Ovary (tissue), 9 donors: ENCODE data around the gene CACNA1E. TPM values are rescaled to one million over a fixed set of nuclear protein-coding genes. Genes with fewer than 3 reads are reported as not detected.

Source experiments
- DNase-seq, 5 donors: peaks; one replicate each; pipeline ENCODE4 v3.0.0-alpha.2; 2019 to 2020
- H3K27ac ChIP-seq, 2 donors: fragments of 200-600 bp; one replicate each; pipeline versions ENCODE4 v1.5.1 to v1.8.0; 2019 to 2022
- H3K27me3 ChIP-seq: fragments of 200-600 bp; one replicate; pipeline ENCODE4 v1.8.0; 2022
- H3K36me3 ChIP-seq: fragments of 200-600 bp; sonication (generic); one replicate; pipeline ENCODE4 v1.5.1; 2019
- H3K4me1 ChIP-seq: one replicate; pipeline ENCODE4 v1.8.1; 2013; ENCODE audit warnings: mild to moderate bottlenecking, moderate library complexity; ENCODE audit not compliant: insufficient read depth
- H3K4me3 ChIP-seq: fragments of 200-600 bp; sonication (generic); one replicate; pipeline ENCODE4 v1.5.1; 2017
- H3K9me3 ChIP-seq, 2 donors: fragments of 200-600 bp in 1 of 2; sonication (generic) in 1 of 2; one replicate each; pipeline versions ENCODE4 v1.5.1 to v1.8.1; 2013 to 2019; ENCODE audit warnings: mild to moderate bottlenecking in 1 of 2, moderate library complexity in 1 of 2
- CTCF ChIP-seq, 3 donors: fragments of 450-650 bp in 2 of 3; fragments of 200-600 bp in 1 of 3; IDR thresholded peaks; one replicate each; pipeline versions ENCODE4 v1.5.1 to v1.8.0; 2016 to 2022; ENCODE audit warnings: antibody characterized with exemption in 3 of 3, mild to moderate bottlenecking in 1 of 3
- EP300 ChIP-seq: sonication (generic); formaldehyde crosslinking; IDR thresholded peaks from one replicate; pipeline ENCODE4 v1.6.1; 2017; ENCODE audit warnings: antibody characterized with exemption
- POLR2A ChIP-seq: fragments of 450-650 bp; IDR thresholded peaks from one replicate; pipeline ENCODE4 v1.6.1; 2017; ENCODE audit warnings: antibody characterized with exemption, mild to moderate bottlenecking, moderate library complexity
- WGBS, 3 donors: extraction: QIAGEN DNeasy Blood & Tissue Kit in 1 of 3; methylation state at CpG; one replicate each; pipeline versions ENCODE4 v1.1.5 to v1.1.7; 2013 to 2017; 5-methylcytosine and 5-hydroxymethylcytosine counted together
- intact Hi-C, 4 donors: fragments of 100-400 bp; cut with DNase I; formaldehyde crosslinking; loops; one replicate each; pipeline versions ENCODE4 v1.11.0 to v1.15.1; 2022 to 2023
- polyA plus RNA-seq, 2 donors: library from polyadenylated mRNA; stranded (reverse); fragments of 200-250 nt in 1 of 2; fragments of 350-450 nt in 1 of 2; fragmentation: Illumina TruSeq in 1 of 2; extraction: RNeasy Lipid Tissue Mini Kit (QIAGEN cat#74804) in 1 of 2; gene quantifications; one replicate each; pipeline ENCODE4 v1.2.3, GENCODE V29; 2013 to 2014
- small RNA-seq: library from RNA; depleted of rRNA; stranded (forward); fragments of <200 nt; gene quantifications from one replicate; pipeline ENCODE3, GENCODE V24; 2016
- total RNA-seq, 7 donors: library from RNA; depleted of rRNA in 2 of 7; stranded (reverse); fragments of >200 nt in 2 of 7; fragmentation: NEBNext Ultra II Directional in 3 of 7; extraction: Animal tissue kit (Norgen Biotek cat#: 25700) in 3 of 7; gene quantifications; one replicate each; pipeline versions ENCODE4 v1.1.0 to v1.2.4, GENCODE V29; 2016 to 2023
- donor health status: DM: no; HTN: no; CAD: no; lungs with moderate emphysema.
- donor health status: DM: no; HTN: no; CAD: no.
- donor health status: Bipolar disorder and iron deficiency.
- donor health status: DM: yes; HTN: yes; CAD: no.
- donor health status: DM: no; HTN: no; CAD: no.
- donor health status: DM: yes; HTN: yes; CAD: no.

The CACNA1E gene
- total and polyA plus RNA-seq, 9 donors = 0.01 to 0.34 (median 0.10) TPM; not detected in 3

GRCh38 chr1:181855380-181855779, 372.1 kb downstream of the CACNA1E start:
- TF ChIP-seq CTCF (IDR thresholded peaks at IDR 0.05) (no peak), POLR2A (no peak), EP300 (no peak)
- Histone ChIP-seq H3K27me3 (no peaks in the 10 kb centered on the region), H3K4me1 (no peaks in the 10 kb centered on the region), H3K9me3 (no peaks in the 10 kb centered on the region), H3K27ac (no peak overlapping the region), H3K4me3 (no peak overlapping the region), H3K36me3 (no peaks in the 10 kb centered on the region)
- 69 to 75% (median 73%) methylated on average over 1 of the region's 1 CpG for WGBS, 3 donors
- no peak for DNase-seq
- intact Hi-C loops = no loop called here

Small RNA genes lying within 50 kb of the gene (small RNA-seq; reads per million reads assigned to genes)
- gene RF00017 (not detected), gene RNA5SP70 (not detected)
